Erythroblast (primary cell): ENCODE measurements around the gene MYCN.

Source experiments
- GATA1 ChIP-seq: IDR thresholded peaks from 2 replicates; pipeline ENCODE4 v1.6.1; 2011; ENCODE audit warnings: low read depth, mild to moderate bottlenecking, control low read depth, low read length, moderate library complexity
- POLR2A ChIP-seq: IDR thresholded peaks from 2 replicates; pipeline ENCODE4 v1.6.1; 2011; ENCODE audit warnings: mild to moderate bottlenecking, low read length

GRCh38 chr2:15948704-15948957 is 8.3 kb downstream of the MYCN start:
- no peak for TF ChIP-seq POLR2A
- TF ChIP-seq GATA1, result no peak
